Uterus (tissue), 4 donors: ENCODE data around the gene SLC44A1. TPM values are rescaled to one million over a fixed set of nuclear protein-coding genes. Genes with fewer than 3 reads are reported as not detected.

ENCODE experiments used
- DNase-seq, 2 donors: peaks; one replicate each; pipeline ENCODE4 v3.0.0-alpha.2; 2019 to 2020
- H3K27ac ChIP-seq, 2 donors: fragments of 200-600 bp; sonication (generic); 1 replicate in 1 of 2; 2 replicates in 1 of 2; pipeline ENCODE4 v1.5.1; 2016 to 2018
- H3K27me3 ChIP-seq, 2 donors: fragments of 200-600 bp; sonication (generic); one replicate each; pipeline ENCODE4 v1.5.1; 2018 to 2019; ENCODE audit warnings: control low read depth in 1 of 2
- H3K36me3 ChIP-seq, 2 donors: fragments of 200-600 bp; sonication (generic); one replicate each; pipeline ENCODE4 v1.5.1; 2019; ENCODE audit warnings: control low read depth in 1 of 2
- H3K4me1 ChIP-seq, 2 donors: fragments of 200-600 bp; sonication (generic); one replicate each; pipeline ENCODE4 v1.5.1; 2018 to 2019; ENCODE audit warnings: control low read depth in 1 of 2
- H3K4me3 ChIP-seq, 2 donors: fragments of 200-600 bp; sonication (generic); 1 replicate in 1 of 2; 2 replicates in 1 of 2; pipeline ENCODE4 v1.5.1; 2018 to 2019; ENCODE audit warnings: mild to moderate bottlenecking in 1 of 2
- H3K9me3 ChIP-seq, 2 donors: fragments of 200-600 bp; sonication (generic); one replicate each; pipeline ENCODE4 v1.5.1; 2019; ENCODE audit warnings: control low read depth in 1 of 2
- CTCF ChIP-seq, 4 experiments: fragments of 200-600 bp in 2 of 4; fragments of 450-650 bp in 2 of 4; sonication (generic) in 2 of 4; IDR thresholded peaks; one replicate each; pipeline ENCODE4 v1.5.1; 2016 to 2019; ENCODE audit warnings: antibody characterized with exemption in 4 of 4, mild to moderate bottlenecking in 2 of 4, moderate library complexity in 1 of 4
- POLR2A ChIP-seq, 2 donors: fragments of 450-650 bp; IDR thresholded peaks; one replicate each; pipeline ENCODE4 v1.6.1; 2016; ENCODE audit warnings: antibody characterized with exemption in 2 of 2, mild to moderate bottlenecking in 1 of 2, moderate library complexity in 1 of 2
- intact Hi-C: fragments of 100-400 bp; cut with DNase I; formaldehyde crosslinking; loops from one replicate; pipeline ENCODE4 v1.15.1; 2023; ENCODE audit warnings: low total_unique reads
- total RNA-seq, 4 donors: library from RNA; depleted of rRNA in 3 of 4; stranded (reverse); fragments of >200 nt in 3 of 4; gene quantifications; one replicate each; pipeline versions ENCODE4 v1.1.0 to v1.2.4, GENCODE V29; 2014 to 2023
- donor health status: DM: yes; HTN: yes; CAD: no.

SLC44A1 gene
- total RNA-seq, 4 donors from 2014 or later: 58.2 to 75.0 (median 63.0) TPM

GRCh38 chr9:105299190-105299854 lies 54.9 kb downstream of the SLC44A1 start:
- no peaks in the 10 kb centered on the region for H3K36me3 ChIP-seq
- no peak for DNase-seq
- intact Hi-C loops: no loop called here
- H3K4me1 ChIP-seq: peaks cover 0 to 3% of the 10 kb centered on the region in 2 donors
- no peak overlapping the region for H3K27ac ChIP-seq
- H3K4me3 ChIP-seq: no peak overlapping the region
- no peaks in the 10 kb centered on the region for H3K27me3 ChIP-seq
- H3K9me3 ChIP-seq: no peaks in the 10 kb centered on the region
- TF ChIP-seq POLR2A (IDR thresholded peaks at IDR 0.05): no peak
- no peak for TF ChIP-seq CTCF (IDR thresholded peaks at IDR 0.05)

- no peaks in the 10 kb centered on the region for H3K9me3 ChIP-seq
- no peak for TF ChIP-seq CTCF (IDR thresholded peaks at IDR 0.05)
- TF ChIP-seq POLR2A (IDR thresholded peaks at IDR 0.05): no peak
- no peak for DNase-seq
- no peaks in the 10 kb centered on the region for H3K27me3 ChIP-seq
- H3K36me3 ChIP-seq: no peaks in the 10 kb centered on the region
- intact Hi-C loops: no loop called here
- no peak overlapping the region for H3K27ac ChIP-seq
- no peaks in the 10 kb centered on the region for H3K4me1 ChIP-seq
- H3K4me3 ChIP-seq: no peak overlapping the region
These were observed 58.3 kb downstream of the SLC44A1 start for GRCh38 chr9:105302728-105303127.

- no peak overlapping the region for H3K4me3 ChIP-seq
- no peak overlapping the region for H3K27ac ChIP-seq
- H3K4me1 ChIP-seq: no peaks in the 10 kb centered on the region
- H3K27me3 ChIP-seq: no peaks in the 10 kb centered on the region
- no peak for DNase-seq
- no peaks in the 10 kb centered on the region for H3K9me3 ChIP-seq
- intact Hi-C loops: no loop called here
- TF ChIP-seq POLR2A (IDR thresholded peaks at IDR 0.05) (no peak), CTCF (IDR thresholded peaks at IDR 0.05) (no peak)
- H3K36me3 ChIP-seq: no peaks in the 10 kb centered on the region
These were observed 61.4 kb downstream of the SLC44A1 start for GRCh38 chr9:105305856-105306255.

GRCh38 chr9:105306351-105307140 lies 62.1 kb downstream of the SLC44A1 start:
- DNase-seq: no peak
- TF ChIP-seq CTCF (IDR thresholded peaks at IDR 0.05): no peak
- no peak for TF ChIP-seq POLR2A (IDR thresholded peaks at IDR 0.05)
- no peaks in the 10 kb centered on the region for H3K9me3 ChIP-seq
- no peak overlapping the region for H3K4me3 ChIP-seq
- H3K27me3 ChIP-seq: no peaks in the 10 kb centered on the region
- H3K36me3 ChIP-seq: no peaks in the 10 kb centered on the region
- H3K27ac ChIP-seq: no peak overlapping the region
- intact Hi-C loops: no loop called here
- H3K4me1 ChIP-seq: no peaks in the 10 kb centered on the region

GRCh38 chr9:105307591-105308130 lies 63.2 kb downstream of the SLC44A1 start:
- H3K4me3 ChIP-seq: no peak overlapping the region
- no peaks in the 10 kb centered on the region for H3K27me3 ChIP-seq
- TF ChIP-seq CTCF (IDR thresholded peaks at IDR 0.05) (no peak), POLR2A (IDR thresholded peaks at IDR 0.05) (no peak)
- intact Hi-C loops: no loop called here
- no peaks in the 10 kb centered on the region for H3K4me1 ChIP-seq
- H3K36me3 ChIP-seq: no peaks in the 10 kb centered on the region
- no peaks in the 10 kb centered on the region for H3K9me3 ChIP-seq
- DNase-seq: no peak
- H3K27ac ChIP-seq: no peak overlapping the region
